Upper lobe of left lung (tissue), 6 donors: Measurements from ENCODE around the gene TEAD2. TPM values are rescaled to one million over a fixed set of nuclear protein-coding genes. Genes with fewer than 3 reads are reported as not detected.

ENCODE experiments used
- ATAC-seq, 2 donors: fragments of 200-7000 bp; cut with Tn5 transposase; one replicate each; pipeline ENCODE4 v1.9.1; 2022; ENCODE audit warnings: mild to moderate bottlenecking in 2 of 2, moderate library complexity in 2 of 2; ENCODE audit not compliant: low FRiP score in 2 of 2
- DNase-seq, 2 donors: peaks; one replicate each; pipeline ENCODE4 v3.0.0-alpha.2; 2019 to 2020
- H3K27ac ChIP-seq, 4 donors: fragments of 200-600 bp; sonication (generic); one replicate each; pipeline ENCODE4 v1.5.1; 2016 to 2019
- H3K27me3 ChIP-seq, 4 donors: fragments of 200-600 bp; sonication (generic); one replicate each; pipeline ENCODE4 v1.5.1; 2017 to 2019
- H3K36me3 ChIP-seq, 4 donors: fragments of 200-600 bp; sonication (generic); one replicate each; pipeline ENCODE4 v1.5.1; 2016 to 2019
- H3K4me1 ChIP-seq, 4 donors: fragments of 200-600 bp; sonication (generic); one replicate each; pipeline ENCODE4 v1.5.1; 2018 to 2019
- H3K4me3 ChIP-seq, 4 donors: fragments of 200-600 bp; sonication (generic); one replicate each; pipeline ENCODE4 v1.5.1; 2017 to 2019; ENCODE audit warnings: mild to moderate bottlenecking in 2 of 4, moderate library complexity in 1 of 4
- H3K9me3 ChIP-seq, 4 donors: fragments of 200-600 bp; sonication (generic); one replicate each; pipeline ENCODE4 v1.5.1; 2018 to 2019
- EP300 ChIP-seq, 4 donors: sonication (generic); formaldehyde crosslinking; IDR thresholded peaks; one replicate each; pipeline ENCODE4 v1.5.1; 2017; ENCODE audit warnings: antibody characterized with exemption in 4 of 4, control low read depth in 2 of 4
- POLR2A ChIP-seq, 4 donors: fragments of 450-650 bp; IDR thresholded peaks; one replicate each; pipeline ENCODE4 v1.5.1; 2016 to 2017; ENCODE audit warnings: antibody characterized with exemption in 4 of 4, mild to moderate bottlenecking in 2 of 4
- POLR2AphosphoS5 ChIP-seq, 2 donors: sonication (generic); formaldehyde crosslinking; IDR thresholded peaks; one replicate each; pipeline ENCODE4 v1.5.1; 2017; ENCODE audit warnings: antibody characterized with exemption in 2 of 2
- WGBS, 2 donors: methylation state at CpG; one replicate each; pipeline ENCODE4 v1.1.5; 2017 to 2018; 5-methylcytosine and 5-hydroxymethylcytosine counted together
- total RNA-seq, 6 donors: library from RNA; depleted of rRNA in 4 of 6; stranded (reverse); fragments of >200 nt in 4 of 6; gene quantifications; one replicate each; pipeline versions ENCODE4 v1.1.0 to v1.2.1, GENCODE V29; 2016 to 2021
- TF ChIP-seq, protein P1 (sequence below), 6 experiments: fragments of 450-650 bp in 4 of 6; fragments of 200-600 bp in 2 of 6; sonication (generic) in 2 of 6; IDR thresholded peaks; one replicate each; pipeline ENCODE4 v1.5.1; 2016 to 2019; ENCODE audit warnings: antibody characterized with exemption in 6 of 6
- donor health status: DM: no; HTN: no; CAD: no; lungs with moderate emphysema.
- donor health status: DM: no; HTN: yes; CAD: no; lungs with severe emphysema.

TEAD2 gene
- total RNA-seq, 6 donors from 2014 or later = 13.6 to 38.0 (median 20.5) TPM

DNA sequence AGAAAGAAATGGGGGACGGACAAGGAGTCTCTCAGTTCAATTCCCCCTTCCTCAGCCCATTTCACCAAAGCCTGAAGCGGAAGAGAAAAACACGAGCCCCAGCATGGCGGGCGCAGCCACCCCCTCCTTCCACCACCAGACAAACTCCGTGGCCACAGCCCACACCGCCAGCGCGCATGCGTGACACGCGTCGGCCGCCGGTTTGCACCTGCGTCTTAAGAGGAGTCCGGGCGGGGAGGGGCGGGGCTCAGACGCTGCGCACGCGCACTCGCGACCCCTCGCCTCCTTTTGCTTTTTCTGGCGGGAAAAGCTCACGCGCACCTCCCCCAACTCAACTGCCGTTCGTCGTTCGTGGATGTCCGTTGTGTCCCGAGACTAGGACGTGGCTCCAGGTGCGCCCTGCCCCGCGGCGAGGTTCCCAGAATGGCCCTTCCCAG lies 25.7 kb upstream of the TEAD2 start, which contains the start of gene KASH5:
Gene KASH5, plus strand, starts transcription at position 314 of the 437 bp plus-strand sequence. CDS start 2,635 bp downstream, outside the sequence.
- peak; percentile 50 to 86 for ATAC-seq
- no peak for TF ChIP-seq EP300 (IDR thresholded peaks at IDR 0.05)
- TF ChIP-seq, protein P1, sequence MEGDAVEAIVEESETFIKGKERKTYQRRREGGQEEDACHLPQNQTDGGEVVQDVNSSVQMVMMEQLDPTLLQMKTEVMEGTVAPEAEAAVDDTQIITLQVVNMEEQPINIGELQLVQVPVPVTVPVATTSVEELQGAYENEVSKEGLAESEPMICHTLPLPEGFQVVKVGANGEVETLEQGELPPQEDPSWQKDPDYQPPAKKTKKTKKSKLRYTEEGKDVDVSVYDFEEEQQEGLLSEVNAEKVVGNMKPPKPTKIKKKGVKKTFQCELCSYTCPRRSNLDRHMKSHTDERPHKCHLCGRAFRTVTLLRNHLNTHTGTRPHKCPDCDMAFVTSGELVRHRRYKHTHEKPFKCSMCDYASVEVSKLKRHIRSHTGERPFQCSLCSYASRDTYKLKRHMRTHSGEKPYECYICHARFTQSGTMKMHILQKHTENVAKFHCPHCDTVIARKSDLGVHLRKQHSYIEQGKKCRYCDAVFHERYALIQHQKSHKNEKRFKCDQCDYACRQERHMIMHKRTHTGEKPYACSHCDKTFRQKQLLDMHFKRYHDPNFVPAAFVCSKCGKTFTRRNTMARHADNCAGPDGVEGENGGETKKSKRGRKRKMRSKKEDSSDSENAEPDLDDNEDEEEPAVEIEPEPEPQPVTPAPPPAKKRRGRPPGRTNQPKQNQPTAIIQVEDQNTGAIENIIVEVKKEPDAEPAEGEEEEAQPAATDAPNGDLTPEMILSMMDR (IDR thresholded peaks at IDR 0.05) = peak in 1 of 6 experiments; percentile 7
- no peak for TF ChIP-seq POLR2AphosphoS5 (IDR thresholded peaks at IDR 0.05)
- peak in 1 of 4 donors; percentile 41 for TF ChIP-seq POLR2A (IDR thresholded peaks at IDR 0.05)
- DNase-seq = peak; percentile 83 to 97

DNA sequence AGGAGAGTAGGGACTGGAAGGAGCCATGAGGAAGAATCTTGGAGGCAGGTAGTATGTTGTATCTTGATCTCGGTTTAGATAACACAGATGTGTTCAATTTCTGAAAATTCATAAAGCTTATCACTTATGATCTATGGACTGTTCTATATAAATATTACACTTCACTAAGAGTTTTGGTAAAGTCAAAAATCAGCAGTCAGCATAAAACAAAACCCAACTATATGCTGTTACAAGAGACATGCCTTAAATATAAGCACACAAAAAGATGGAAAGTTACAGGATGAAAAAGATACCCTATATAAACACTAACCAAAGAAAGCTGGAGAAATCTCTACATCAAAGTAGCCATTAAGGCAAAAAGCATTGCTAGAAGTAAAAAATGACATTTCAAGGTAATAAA lies 21.4 kb upstream of the TEAD2 start:
- no peak overlapping the region for H3K27ac ChIP-seq
- 45 to 90% methylated on average over 1 of the region's 1 CpG for WGBS, 2 donors
- no peak overlapping the region for H3K4me3 ChIP-seq
- no peaks in the 10 kb centered on the region for H3K36me3 ChIP-seq
- H3K4me1 ChIP-seq = peaks cover 0 to 4% (median 2%) of the 10 kb centered on the region in 4 donors
- TF ChIP-seq POLR2A (IDR thresholded peaks at IDR 0.05) (no peak), EP300 (IDR thresholded peaks at IDR 0.05) (no peak), POLR2AphosphoS5 (IDR thresholded peaks at IDR 0.05) (no peak)
- TF ChIP-seq, protein P1 (IDR thresholded peaks at IDR 0.05) = no peak
- ATAC-seq (no peak), DNase-seq (no peak)
- peaks cover 6 to 12% (median 9%) of the 10 kb centered on the region in 4 donors for H3K9me3 ChIP-seq
- no peaks in the 10 kb centered on the region for H3K27me3 ChIP-seq

More for the DNA sequence above, 25.7 kb upstream of the TEAD2 start, which contains the start of gene KASH5:
- Histone ChIP-seq H3K27me3 (no peaks in the 10 kb centered on the region), H3K4me1 (peaks cover 0 to 10% (median 2%) of the 10 kb centered on the region in 4 donors), H3K4me3 (peak within 1 kb of the TSS in 3 of 4 donors; percentile 22 to 37 (median 37)), H3K9me3 (peaks cover 0 to 2% (median under 1%) of the 10 kb centered on the region in 4 donors), H3K27ac (peak within 1 kb of the TSS in 1 of 4 donors; percentile 43), H3K36me3 (no peaks in the 10 kb centered on the region)
- 53 to 55% methylated on average over 30 to 40 of the region's 40 CpGs for WGBS, 2 donors

DNA sequence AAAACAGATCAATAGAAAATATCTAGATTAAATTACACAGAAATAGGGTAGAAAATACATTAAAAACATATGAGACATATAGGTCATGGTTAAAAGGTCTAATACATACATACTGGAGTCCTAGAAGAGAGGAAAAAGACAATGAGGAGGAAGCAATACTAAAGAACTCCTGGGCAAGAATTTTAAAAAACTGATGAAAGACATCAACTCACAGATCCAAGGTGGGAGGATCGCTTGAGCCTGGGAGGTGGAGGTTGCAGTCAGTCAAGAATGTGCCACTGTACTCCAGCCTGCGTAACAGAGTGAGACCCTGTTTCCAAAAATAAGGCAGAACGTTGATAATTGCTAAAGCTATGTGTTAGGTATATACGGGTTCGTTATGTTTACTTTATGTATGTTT lies 20.4 kb upstream of the TEAD2 start:
- Histone ChIP-seq H3K36me3 (no peaks in the 10 kb centered on the region), H3K27me3 (no peaks in the 10 kb centered on the region), H3K9me3 (peaks cover 6 to 12% (median 9%) of the 10 kb centered on the region in 4 donors), H3K27ac (no peak overlapping the region), H3K4me3 (no peak overlapping the region), H3K4me1 (peaks cover 0 to 4% (median 0%) of the 10 kb centered on the region in 4 donors)
- ATAC-seq = no peak
- DNase-seq = no peak
- TF ChIP-seq POLR2AphosphoS5 (IDR thresholded peaks at IDR 0.05) = no peak
- TF ChIP-seq, protein P1 (IDR thresholded peaks at IDR 0.05) = no peak
- no peak for TF ChIP-seq EP300 (IDR thresholded peaks at IDR 0.05)
- TF ChIP-seq POLR2A (IDR thresholded peaks at IDR 0.05) = no peak
- WGBS, 2 donors = 90 to 92% methylated on average over 5 of the region's 5 CpGs

DNA sequence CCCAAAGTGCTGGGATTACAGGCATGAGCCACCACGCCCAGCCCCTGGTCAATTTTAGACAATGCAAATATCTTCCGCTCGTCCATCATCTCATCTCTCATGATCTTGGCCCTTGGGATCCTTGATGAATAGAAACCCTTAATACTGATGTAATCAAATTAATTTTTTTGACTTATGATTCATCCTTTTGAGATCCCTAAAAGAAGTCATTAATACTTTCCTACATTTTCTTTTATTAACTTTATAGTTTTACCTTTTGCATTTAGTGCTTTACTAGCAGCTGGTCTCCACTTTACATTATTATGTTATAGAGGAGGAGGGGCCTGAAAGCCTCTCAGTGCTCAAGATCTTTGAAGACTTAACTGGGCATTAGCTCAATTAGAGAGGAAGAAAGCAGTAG lies 18.2 kb upstream of the TEAD2 start:
- 88 to 100% methylated on average over 3 of the region's 3 CpGs for WGBS, 2 donors
- no peak for DNase-seq
- Histone ChIP-seq H3K4me1 (no peaks in the 10 kb centered on the region), H3K36me3 (no peaks in the 10 kb centered on the region), H3K27ac (no peak overlapping the region), H3K4me3 (no peak overlapping the region), H3K27me3 (no peaks in the 10 kb centered on the region), H3K9me3 (peaks cover 6 to 12% (median 9%) of the 10 kb centered on the region in 4 donors)
- no peak for ATAC-seq
- TF ChIP-seq POLR2AphosphoS5 (IDR thresholded peaks at IDR 0.05) (no peak), POLR2A (IDR thresholded peaks at IDR 0.05) (no peak), EP300 (IDR thresholded peaks at IDR 0.05) (no peak)
- TF ChIP-seq, protein P1 (IDR thresholded peaks at IDR 0.05) = no peak

DNA sequence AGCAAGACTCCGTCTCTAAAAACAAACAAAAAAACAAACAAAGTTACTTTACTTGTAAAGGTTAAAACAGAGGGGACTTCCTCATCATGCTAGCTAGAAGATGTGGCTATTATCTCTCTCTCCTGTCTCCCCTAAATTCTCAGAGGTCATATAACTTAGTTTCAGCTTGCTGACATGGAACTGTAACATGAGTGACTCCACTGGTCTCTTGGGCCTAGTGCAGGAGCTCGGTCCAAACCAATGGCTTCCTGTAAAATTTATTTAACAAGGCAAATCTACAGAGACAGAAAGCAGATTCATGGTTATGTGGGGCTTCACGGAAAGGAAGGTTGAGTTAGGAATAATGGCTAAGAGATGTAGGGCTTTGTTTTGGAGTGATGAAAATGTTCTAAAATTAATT lies 16.3 kb upstream of the TEAD2 start:
- Histone ChIP-seq H3K27ac (no peak overlapping the region), H3K27me3 (no peaks in the 10 kb centered on the region), H3K4me1 (no peaks in the 10 kb centered on the region), H3K36me3 (no peaks in the 10 kb centered on the region), H3K4me3 (no peak overlapping the region), H3K9me3 (peaks cover 6 to 12% (median 9%) of the 10 kb centered on the region in 4 donors)
- TF ChIP-seq, protein P1 (IDR thresholded peaks at IDR 0.05) = no peak
- TF ChIP-seq EP300 (IDR thresholded peaks at IDR 0.05) (no peak), POLR2AphosphoS5 (IDR thresholded peaks at IDR 0.05) (no peak), POLR2A (IDR thresholded peaks at IDR 0.05) (no peak)
- DNase-seq = no peak
- WGBS, 2 donors = 86 to 87% methylated on average over 3 of the region's 3 CpGs
- ATAC-seq = no peak
